NCI-H2227 (cell line): ENCODE results near the gene EPG5.
"Not testable (repeated sequence)": the region's sequence is repeated elsewhere in the genome, so short reads cannot be mapped to it uniquely, and the experiment has no call there.

Experiments
- DNase-seq: peaks from one replicate; lab custom pipeline; 2025; ENCODE audit not compliant: unreplicated experiment; lab: John Stamatoyannopoulos, UW

The EPG5 gene

GRCh38 chr18:45967007-45967706, at the start of gene EPG5:
Gene EPG5 (minus strand): TSS chr18:45967329. CDS start chr18:45967239, 90 bp downstream.
- DNase-seq: peak; percentile 96

GRCh38 chr18:46013484-46014189, 46.5 kb upstream of the EPG5 start:
- no peak for DNase-seq

- DNase-seq: no peak
Measured at GRCh38 chr18:46010676-46011075, 43.5 kb upstream of the EPG5 start.

- no peak for DNase-seq
Measured at GRCh38 chr18:46010050-46010449, 42.9 kb upstream of the EPG5 start.

GRCh38 chr18:46009125-46009840, 42.2 kb upstream of the EPG5 start:
- DNase-seq: no peak

GRCh38 chr18:46008531-46008930, 41.4 kb upstream of the EPG5 start:
- DNase-seq: no peak

- DNase-seq: no peak
Measured at GRCh38 chr18:46007165-46007564, 40.0 kb upstream of the EPG5 start.

- DNase-seq: no peak
Measured at GRCh38 chr18:46002934-46003333, 35.8 kb upstream of the EPG5 start.

- DNase-seq: no peak
Measured at GRCh38 chr18:46001892-46002291, 34.8 kb upstream of the EPG5 start.

- DNase-seq: no peak
Measured at GRCh38 chr18:46001074-46001473, 33.9 kb upstream of the EPG5 start.

- no peak for DNase-seq
Measured at GRCh38 chr18:45999536-45999935, 32.4 kb upstream of the EPG5 start.

GRCh38 chr18:45998244-45998643, 31.1 kb upstream of the EPG5 start:
- DNase-seq: no peak

GRCh38 chr18:45997700-45998151, 30.6 kb upstream of the EPG5 start:
- DNase-seq: no peak

- no peak for DNase-seq
Measured at GRCh38 chr18:45995461-45995860, 28.3 kb upstream of the EPG5 start.

GRCh38 chr18:45993438-45993837, 26.3 kb upstream of the EPG5 start:
- no peak for DNase-seq

- DNase-seq: not testable (repeated sequence)
Measured at GRCh38 chr18:45992527-45992926, 25.4 kb upstream of the EPG5 start.

- no peak for DNase-seq
Measured at GRCh38 chr18:45991788-45992187, 24.7 kb upstream of the EPG5 start.

GRCh38 chr18:45984546-45985235, 17.6 kb upstream of the EPG5 start:
- DNase-seq: no peak

GRCh38 chr18:45981821-45982220, 14.7 kb upstream of the EPG5 start:
- no peak for DNase-seq

GRCh38 chr18:45980229-45980628, 13.1 kb upstream of the EPG5 start:
- no peak for DNase-seq

GRCh38 chr18:45978084-45978483, 11.0 kb upstream of the EPG5 start:
- no peak for DNase-seq
